Liver (tissue), 5 donors: Measurements from ENCODE around the gene THUMPD2. TPM values are rescaled to one million over a fixed set of nuclear protein-coding genes. Genes with fewer than 3 reads are reported as not detected.

Source experiments
- EGR1 ChIP-seq, 2 donors: IDR thresholded peaks; 2 replicates each; pipeline ENCODE4 v1.6.1; 2016 to 2018; ENCODE audit warnings: antibody characterized with exemption in 2 of 2, low read depth in 2 of 2
- GABPA ChIP-seq, 2 donors: IDR thresholded peaks in 1 of 2; conservative IDR thresholded peaks in 1 of 2; 2 replicates each; pipeline ENCODE4 v1.6.1; 2016; ENCODE audit warnings: antibody characterized with exemption in 2 of 2, mild to moderate bottlenecking in 1 of 2, moderate library complexity in 1 of 2
- HNF4A ChIP-seq, 2 donors: conservative IDR thresholded peaks; 2 replicates each; pipeline ENCODE4 v1.6.1; 2016; ENCODE audit warnings: antibody characterized with exemption in 2 of 2, mild to moderate bottlenecking in 2 of 2
- JUND ChIP-seq, 2 donors: IDR thresholded peaks; 2 replicates each; pipeline ENCODE4 v1.6.1; 2016; ENCODE audit warnings: antibody characterized with exemption in 2 of 2
- polyA plus RNA-seq, 2 donors: library from polyadenylated mRNA; stranded (reverse) in 1 of 2; unstranded in 1 of 2; fragments of 200-250 nt in 1 of 2; fragments of >200 nt in 1 of 2; fragmentation: Nextera tagmentation in 1 of 2; extraction: Ambion mirVana in 1 of 2; gene quantifications; one replicate each; pipeline versions ENCODE4 v1.2.1 to v1.2.3, GENCODE V29; 2013 to 2015
- total RNA-seq, 2 donors: library from RNA; depleted of rRNA; stranded (reverse); fragments of >200 nt; gene quantifications; one replicate each; pipeline ENCODE4 v1.2.3, GENCODE V29; 2014
- donor health status: healthy.
- donor health status: healthy.
- donor health status: healthy.

Gene THUMPD2
- total and polyA plus RNA-seq, 4 donors: 2.2 to 5.9 (median 5.0) TPM

DNA sequence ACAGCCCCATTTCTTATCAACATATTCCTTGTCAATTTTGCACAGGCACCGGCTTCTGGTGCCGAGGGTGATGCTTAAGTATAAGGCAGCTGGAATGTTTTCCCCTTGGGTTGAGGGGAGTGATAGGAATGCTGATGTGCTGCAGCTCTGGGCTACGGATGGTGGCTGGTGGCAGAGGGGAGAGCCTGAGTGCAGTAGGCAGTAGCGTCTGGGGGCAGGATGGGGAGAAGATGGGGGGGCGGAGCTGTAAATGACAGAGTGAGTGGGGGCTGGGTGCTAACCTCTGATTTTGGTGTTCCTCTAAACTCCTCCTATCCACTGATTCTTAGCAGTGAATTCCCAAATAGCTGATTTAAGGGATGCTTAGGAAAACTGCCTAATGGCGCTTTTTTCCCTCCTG, 92.6 kb downstream of the THUMPD2 start (continued):
- TF ChIP-seq EGR1 (IDR thresholded peaks at IDR 0.05; ENCODE audit: low read depth in 2 of 2): no peak
- no peak for TF ChIP-seq JUND (IDR thresholded peaks at IDR 0.05)
- TF ChIP-seq GABPA (IDR thresholded peaks at IDR 0.05 in 1 of 2, conservative IDR thresholded peaks at IDR 0.05 in 1 of 2): no peak
- TF ChIP-seq HNF4A (conservative IDR thresholded peaks at IDR 0.05): no peak

Other genes with a start within 250 kb of the THUMPD2 start
- under 1 TPM; 0.42 to 0.56 TPM for gene TMEM178A, start 113.3 kb downstream of the THUMPD2 start, total RNA-seq
- under 1 TPM; 0.21 to 0.64 TPM for gene TMEM178A, start 113.3 kb downstream of the THUMPD2 start, polyA plus RNA-seq